Activated T-helper 2 cell treated with anti-CD3 and anti-CD28 coated beads, Interferon-gamma antibody, Interleukin-2, Interleukin-4, amounts not matched to agents 10 μg/mL and 5 μg/mL and 100 μg/mL, durations not matched to agents 14 hours and 24 hours and 36 hours (primary cell): Measurements from ENCODE around the gene SEMA3C. TPM values are rescaled to one million over a fixed set of nuclear protein-coding genes. Genes with fewer than 3 reads are reported as not detected.

ENCODE experiments used
- DNase-seq: peaks from one replicate; pipeline ENCODE4 v3.0.0; 2021; ENCODE audit warnings: low spot score
- H3K27ac Mint-ChIP-seq: one replicate; pipeline ENCODE4 v1.8.0; 2021; ENCODE audit warnings: mixed read lengths
- H3K27me3 Mint-ChIP-seq: one replicate; pipeline ENCODE4 v1.8.0; 2021; ENCODE audit warnings: low read depth, mixed read lengths
- H3K36me3 Mint-ChIP-seq: one replicate; pipeline ENCODE4 v1.8.0; 2021; ENCODE audit warnings: low read depth, mixed read lengths
- H3K4me1 Mint-ChIP-seq: one replicate; pipeline ENCODE4 v1.8.0; 2021; ENCODE audit warnings: low read depth, mixed read lengths
- H3K4me3 Mint-ChIP-seq: one replicate; pipeline ENCODE4 v1.8.0; 2021; ENCODE audit warnings: low read depth, mild to moderate bottlenecking, moderate library complexity, mixed read lengths
- H3K9me3 Mint-ChIP-seq: one replicate; pipeline ENCODE4 v1.8.0; 2021; ENCODE audit warnings: mixed read lengths
- intact Hi-C: fragments of 100-400 bp; cut with micrococcal nuclease; formaldehyde crosslinking; loops from one replicate; pipeline ENCODE4 v1.15.1; 2023
- total RNA-seq: library from RNA; stranded (reverse); gene quantifications from 2 replicates; pipeline ENCODE4 v1.2.3, GENCODE V29; 2022

The SEMA3C gene
- total RNA-seq, 1 donor from 2014 or later, result not detected

DNA sequence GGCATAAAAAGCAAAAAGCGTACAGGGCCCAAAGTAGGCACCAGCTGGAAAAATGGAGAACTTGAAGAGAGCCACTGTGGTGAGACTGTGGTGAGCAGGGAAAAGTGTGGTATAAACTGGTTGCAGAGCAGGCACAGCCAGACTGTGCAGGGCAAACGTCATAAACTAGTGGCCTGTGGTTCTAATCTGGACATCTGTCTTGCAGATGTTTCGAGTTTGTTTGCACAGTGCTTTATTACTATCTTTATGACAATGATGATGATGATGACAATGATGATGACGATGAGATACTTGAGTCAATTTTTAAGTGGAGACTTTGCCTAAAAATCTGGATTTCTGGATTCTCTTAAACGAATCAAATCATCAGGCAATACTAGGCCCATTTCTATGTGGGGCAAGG, 45.7 kb downstream of the SEMA3C start:
- Mint-ChIP-seq H3K27ac (no peak overlapping the region), H3K4me3 (no peak overlapping the region), H3K27me3 (no peaks in the 10 kb centered on the region), H3K36me3 (no peaks in the 10 kb centered on the region), H3K4me1 (no peaks in the 10 kb centered on the region), H3K9me3 (no peaks in the 10 kb centered on the region)
- no peak for DNase-seq
- intact Hi-C loops, result no loop called here

DNA sequence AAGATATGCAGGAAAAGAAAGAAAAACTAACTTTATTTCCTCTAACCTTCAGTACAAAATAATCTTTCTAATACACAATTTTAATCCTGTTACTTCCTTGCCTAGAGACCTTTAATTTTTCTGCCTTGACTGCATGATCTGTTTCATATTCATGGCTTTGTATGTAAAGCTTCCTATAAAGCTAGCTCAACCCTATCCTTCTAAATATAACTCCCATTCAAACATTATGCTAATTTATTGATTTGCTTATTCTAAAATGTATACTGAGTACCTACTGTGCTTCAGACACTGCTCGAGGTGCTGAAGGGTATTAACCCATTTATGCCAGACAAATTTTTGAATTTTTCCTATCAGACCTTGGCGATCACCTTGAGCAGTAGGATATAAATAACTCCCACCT, 47.6 kb downstream of the SEMA3C start:
- intact Hi-C loops, result no loop called here
- no peaks in the 10 kb centered on the region for H3K27me3 Mint-ChIP-seq
- no peaks in the 10 kb centered on the region for H3K36me3 Mint-ChIP-seq
- no peaks in the 10 kb centered on the region for H3K4me1 Mint-ChIP-seq
- no peak for DNase-seq
- H3K27ac Mint-ChIP-seq, result no peak overlapping the region
- H3K9me3 Mint-ChIP-seq, result no peaks in the 10 kb centered on the region
- H3K4me3 Mint-ChIP-seq, result no peak overlapping the region

- H3K4me3 Mint-ChIP-seq, result no peak overlapping the region
- no peak overlapping the region for H3K27ac Mint-ChIP-seq
- no peaks in the 10 kb centered on the region for H3K4me1 Mint-ChIP-seq
- no peaks in the 10 kb centered on the region for H3K27me3 Mint-ChIP-seq
- H3K36me3 Mint-ChIP-seq, result no peaks in the 10 kb centered on the region
- no peaks in the 10 kb centered on the region for H3K9me3 Mint-ChIP-seq
- DNase-seq, result no peak
- intact Hi-C loops, result no loop called here
Observed at GRCh38 chr7:80870813-80871212, 48.0 kb downstream of the SEMA3C start.

DNA sequence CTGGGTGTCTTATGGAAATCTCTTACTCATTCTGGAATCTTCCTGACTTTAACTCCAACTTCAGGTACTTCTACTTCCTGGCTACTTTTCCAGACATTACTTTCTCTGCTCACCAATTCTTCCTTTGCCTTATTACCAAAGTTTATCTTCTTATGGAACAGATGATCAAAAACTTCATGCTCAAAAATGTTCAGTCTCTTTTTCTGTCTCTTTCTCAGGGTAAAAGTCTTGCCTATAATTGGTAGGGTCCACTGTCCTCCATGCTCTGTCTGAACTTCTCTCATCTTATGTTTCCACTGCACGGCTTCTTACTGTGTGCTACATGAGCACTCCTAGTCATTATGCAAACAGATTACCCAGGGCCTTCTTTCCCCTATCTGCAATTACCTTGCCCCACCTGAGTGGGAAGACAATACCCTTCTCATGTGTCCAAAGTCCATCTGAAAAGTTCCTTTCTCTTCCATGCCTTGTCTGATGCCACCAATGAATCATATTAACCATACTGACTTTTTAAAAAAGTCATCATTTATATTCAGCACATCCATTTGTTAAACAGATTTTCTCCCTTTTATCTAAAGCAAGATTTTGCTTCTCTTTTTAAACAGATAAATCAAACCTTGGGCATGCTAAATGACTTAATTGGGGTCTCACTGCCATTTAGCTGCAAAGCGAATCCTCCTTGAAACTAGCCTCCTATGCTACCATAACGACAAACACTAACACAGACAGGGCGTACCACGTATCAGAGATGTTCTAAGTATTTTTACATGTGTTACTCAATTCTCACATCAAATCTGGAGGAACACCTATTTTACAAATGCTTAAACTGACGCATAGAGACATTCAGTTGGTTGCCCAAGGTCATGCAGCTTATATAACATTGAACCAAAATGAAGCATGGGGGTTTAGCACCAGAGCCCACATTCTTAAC, 48.8 kb downstream of the SEMA3C start:
- no peaks in the 10 kb centered on the region for H3K36me3 Mint-ChIP-seq
- no peak for DNase-seq
- H3K4me1 Mint-ChIP-seq, result no peaks in the 10 kb centered on the region
- no peaks in the 10 kb centered on the region for H3K27me3 Mint-ChIP-seq
- intact Hi-C loops, result no loop called here
- H3K27ac Mint-ChIP-seq, result no peak overlapping the region
- no peaks in the 10 kb centered on the region for H3K9me3 Mint-ChIP-seq
- no peak overlapping the region for H3K4me3 Mint-ChIP-seq

DNA sequence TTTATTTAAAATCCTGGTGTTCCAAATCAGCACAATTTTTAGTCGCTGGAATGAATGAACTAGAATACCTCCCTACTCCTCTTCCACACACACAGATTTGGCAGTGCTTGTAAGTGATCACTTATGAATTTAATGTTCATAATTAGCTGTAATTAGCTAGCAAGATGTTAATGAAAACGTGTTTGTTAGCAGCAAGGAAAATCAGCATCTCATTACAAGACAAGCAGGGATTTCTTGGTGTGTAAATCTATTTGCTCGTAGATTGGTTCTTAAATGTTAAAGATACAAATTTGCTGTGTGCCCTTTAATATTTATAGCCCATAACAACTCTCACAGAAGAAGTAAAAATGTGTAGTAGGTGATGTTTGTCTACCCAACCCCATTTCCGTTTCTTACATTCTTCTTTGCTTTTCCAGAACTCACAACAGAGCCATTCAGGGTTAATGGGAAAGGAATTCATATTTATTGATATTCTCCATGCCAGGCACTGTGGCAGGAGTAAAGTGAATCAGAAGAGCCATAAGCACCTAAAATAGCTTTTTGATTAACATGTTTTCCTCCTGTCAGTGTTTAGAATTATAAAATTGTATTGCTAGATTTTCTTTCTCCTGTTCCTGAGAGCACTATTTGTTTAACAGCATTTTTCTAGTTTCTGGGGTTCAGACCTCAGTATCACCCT, 49.6 kb downstream of the SEMA3C start:
- intact Hi-C loops, result no loop called here
- Mint-ChIP-seq H3K4me3 (no peak overlapping the region), H3K9me3 (no peaks in the 10 kb centered on the region), H3K27ac (no peak overlapping the region), H3K36me3 (no peaks in the 10 kb centered on the region), H3K27me3 (no peaks in the 10 kb centered on the region), H3K4me1 (no peaks in the 10 kb centered on the region)
- no peak for DNase-seq

- intact Hi-C loops, result no loop called here
- Mint-ChIP-seq H3K4me1 (no peaks in the 10 kb centered on the region), H3K27me3 (no peaks in the 10 kb centered on the region), H3K9me3 (no peaks in the 10 kb centered on the region), H3K27ac (no peak overlapping the region), H3K36me3 (no peaks in the 10 kb centered on the region), H3K4me3 (no peak overlapping the region)
- no peak for DNase-seq
Observed at GRCh38 chr7:80868566-80868965, 50.3 kb downstream of the SEMA3C start.

DNA sequence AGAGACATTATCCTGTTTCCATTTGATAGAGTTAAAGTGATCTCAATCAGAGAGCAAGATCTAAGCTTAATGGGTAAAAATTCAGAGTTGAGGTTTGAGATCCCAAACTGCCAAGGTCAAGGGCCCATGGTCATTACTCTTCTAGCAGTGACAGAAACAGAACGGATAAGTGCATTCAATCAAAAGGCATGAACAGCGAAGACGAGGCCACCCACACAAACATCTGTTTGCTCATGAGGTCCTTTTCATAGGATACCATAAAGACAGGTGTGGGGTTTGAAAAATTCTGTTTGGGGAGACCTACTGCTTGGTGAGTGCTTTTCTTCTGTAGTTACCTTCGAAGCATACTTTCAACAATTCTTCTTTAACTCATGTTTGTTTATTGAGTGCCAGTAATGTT, 58.3 kb downstream of the SEMA3C start:
- Mint-ChIP-seq H3K27me3 (no peaks in the 10 kb centered on the region), H3K36me3 (no peaks in the 10 kb centered on the region), H3K9me3 (no peaks in the 10 kb centered on the region), H3K4me3 (no peak overlapping the region), H3K4me1 (no peaks in the 10 kb centered on the region), H3K27ac (no peak overlapping the region)
- intact Hi-C loops, result no loop called here
- no peak for DNase-seq

DNA sequence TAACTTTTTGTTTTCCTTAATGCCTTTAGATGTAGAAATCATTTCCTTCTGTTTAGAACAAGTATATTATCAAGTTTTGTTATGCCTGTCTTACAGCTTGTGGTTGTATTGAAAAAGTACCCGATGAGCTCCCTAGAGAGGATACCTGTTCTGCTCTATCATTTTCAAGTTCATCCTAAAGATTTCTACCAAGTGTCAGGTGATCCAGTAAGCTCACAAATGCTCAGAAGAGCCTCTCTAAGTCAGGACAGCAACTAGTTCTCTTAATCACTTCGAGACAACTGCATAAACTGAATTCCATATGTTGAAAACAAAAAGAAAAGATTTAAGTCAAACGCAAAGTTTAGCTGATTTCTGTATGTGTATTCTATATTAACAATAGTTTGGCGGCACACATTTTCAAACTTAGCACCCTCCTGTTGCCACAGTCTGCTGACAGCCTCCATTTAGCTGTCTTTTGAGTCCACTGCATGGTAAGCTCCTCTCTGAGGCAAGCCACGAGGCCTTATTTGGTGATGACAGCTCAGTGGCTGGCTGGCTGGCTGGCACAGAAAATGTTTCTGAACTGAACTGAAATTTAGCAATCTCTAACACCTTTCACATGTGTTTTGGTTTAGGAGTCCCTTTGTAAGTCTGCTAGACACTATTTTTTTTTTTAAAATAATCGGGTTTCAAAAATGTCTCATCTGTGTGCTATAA, 59.4 kb downstream of the SEMA3C start:
- Mint-ChIP-seq H3K36me3 (no peaks in the 10 kb centered on the region), H3K4me3 (no peak overlapping the region), H3K27me3 (no peaks in the 10 kb centered on the region), H3K4me1 (no peaks in the 10 kb centered on the region), H3K27ac (no peak overlapping the region), H3K9me3 (no peaks in the 10 kb centered on the region)
- intact Hi-C loops, result no loop called here
- no peak for DNase-seq

GRCh38 chr7:80858141-80858903, 60.5 kb downstream of the SEMA3C start:
- Mint-ChIP-seq H3K27me3 (no peaks in the 10 kb centered on the region), H3K9me3 (no peaks in the 10 kb centered on the region), H3K36me3 (no peaks in the 10 kb centered on the region), H3K4me1 (no peaks in the 10 kb centered on the region), H3K4me3 (no peak overlapping the region), H3K27ac (no peak overlapping the region)
- no peak for DNase-seq
- intact Hi-C loops, result no loop called here

DNA sequence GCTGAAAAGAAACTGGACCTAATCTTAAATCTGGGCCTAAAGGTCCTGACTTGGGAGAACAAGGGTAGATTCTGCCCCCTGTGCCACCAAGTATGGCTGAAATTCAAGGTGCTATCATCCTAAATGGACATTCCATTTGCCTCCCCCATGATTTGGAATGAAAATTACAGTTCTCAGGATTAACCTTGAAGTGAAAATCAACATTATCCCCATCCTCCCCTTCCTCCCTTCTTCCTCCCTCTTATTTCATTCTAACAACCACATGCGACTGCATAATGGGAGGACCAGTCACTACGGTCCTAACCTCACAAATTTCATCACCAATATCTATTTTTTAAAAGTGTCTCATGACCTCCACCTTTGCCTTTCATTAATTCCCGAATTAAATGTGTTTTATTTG, 62.1 kb downstream of the SEMA3C start:
- intact Hi-C loops, result no loop called here
- no peak for DNase-seq
- Mint-ChIP-seq H3K27ac (no peak overlapping the region), H3K9me3 (no peaks in the 10 kb centered on the region), H3K4me1 (no peaks in the 10 kb centered on the region), H3K27me3 (no peaks in the 10 kb centered on the region), H3K4me3 (no peak overlapping the region), H3K36me3 (no peaks in the 10 kb centered on the region)

DNA sequence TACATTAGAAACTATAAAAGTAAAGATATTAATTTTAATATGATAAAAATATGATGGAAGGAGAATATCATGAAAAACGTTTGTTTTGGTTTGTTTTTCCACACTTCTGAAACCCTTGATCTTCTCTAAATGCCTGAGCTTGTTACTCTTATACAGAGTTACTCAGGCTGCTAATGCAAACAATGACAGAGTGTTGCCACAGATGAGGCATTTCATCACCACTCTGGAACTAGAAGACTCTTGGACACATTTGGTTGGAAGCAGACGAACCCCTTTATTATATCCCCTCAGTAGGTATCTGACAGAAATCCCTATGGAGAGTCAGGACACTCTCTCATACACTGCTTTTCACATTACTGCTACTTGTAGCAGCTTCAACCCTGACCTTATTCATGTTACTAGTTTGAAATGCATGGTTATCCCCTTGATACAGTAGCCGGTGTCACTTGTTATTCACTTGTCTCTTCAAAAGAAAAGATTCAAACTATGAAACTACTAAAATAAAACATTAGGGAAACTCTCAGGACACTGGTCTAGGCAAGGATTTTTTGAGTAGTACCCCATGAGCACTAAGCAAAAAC, 66.9 kb downstream of the SEMA3C start:
- intact Hi-C loops, result no loop called here
- Mint-ChIP-seq H3K4me1 (no peaks in the 10 kb centered on the region), H3K27ac (no peak overlapping the region), H3K4me3 (no peak overlapping the region), H3K27me3 (no peaks in the 10 kb centered on the region), H3K9me3 (no peaks in the 10 kb centered on the region), H3K36me3 (no peaks in the 10 kb centered on the region)
- DNase-seq, result no peak

DNA sequence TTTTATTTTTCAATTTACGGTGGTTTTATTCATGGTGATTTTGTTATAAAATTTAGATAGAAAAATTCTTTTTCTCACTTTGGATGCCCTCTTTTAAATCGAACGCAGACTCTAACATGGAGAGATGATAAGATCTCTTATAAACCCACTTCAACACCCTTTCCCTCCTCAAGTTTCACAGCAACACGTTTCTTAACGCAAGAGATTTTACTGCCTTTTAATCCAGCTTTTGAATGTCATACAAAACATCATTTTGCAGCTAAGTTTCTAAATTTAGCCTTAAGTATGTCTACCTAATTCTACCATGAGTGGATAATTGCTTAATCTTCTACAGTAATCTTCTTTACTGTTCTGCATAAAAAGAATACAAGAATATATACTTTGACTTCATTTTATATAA, 70.0 kb downstream of the SEMA3C start:
- intact Hi-C loops, result no loop called here
- Mint-ChIP-seq H3K4me3 (no peak overlapping the region), H3K27ac (no peak overlapping the region), H3K36me3 (no peaks in the 10 kb centered on the region), H3K27me3 (no peaks in the 10 kb centered on the region), H3K9me3 (no peaks in the 10 kb centered on the region), H3K4me1 (no peaks in the 10 kb centered on the region)
- DNase-seq, result no peak
